Esophagus mucosa (tissue), 1 donor: ENCODE data around the gene KCNH2. TPM values are rescaled to one million over a fixed set of nuclear protein-coding genes. Genes with fewer than 3 reads are reported as not detected.
"Not testable (repeated sequence)": the region's sequence is repeated elsewhere in the genome, so short reads cannot be mapped to it uniquely, and the experiment has no call there.

Source experiments
- ATAC-seq: fragments of 200-7000 bp; cut with Tn5 transposase; one replicate; pipeline ENCODE4 v1.9.1; 2020
- total RNA-seq: library from RNA; stranded (reverse); gene quantifications from one replicate; pipeline ENCODE4 v1.2.4, GENCODE V29; 2023
- donor health status: DM: yes; HTN: yes; CAD: no.

Gene KCNH2
- total RNA-seq, 1 donor from 2014 or later, result 0.20 TPM

DNA sequence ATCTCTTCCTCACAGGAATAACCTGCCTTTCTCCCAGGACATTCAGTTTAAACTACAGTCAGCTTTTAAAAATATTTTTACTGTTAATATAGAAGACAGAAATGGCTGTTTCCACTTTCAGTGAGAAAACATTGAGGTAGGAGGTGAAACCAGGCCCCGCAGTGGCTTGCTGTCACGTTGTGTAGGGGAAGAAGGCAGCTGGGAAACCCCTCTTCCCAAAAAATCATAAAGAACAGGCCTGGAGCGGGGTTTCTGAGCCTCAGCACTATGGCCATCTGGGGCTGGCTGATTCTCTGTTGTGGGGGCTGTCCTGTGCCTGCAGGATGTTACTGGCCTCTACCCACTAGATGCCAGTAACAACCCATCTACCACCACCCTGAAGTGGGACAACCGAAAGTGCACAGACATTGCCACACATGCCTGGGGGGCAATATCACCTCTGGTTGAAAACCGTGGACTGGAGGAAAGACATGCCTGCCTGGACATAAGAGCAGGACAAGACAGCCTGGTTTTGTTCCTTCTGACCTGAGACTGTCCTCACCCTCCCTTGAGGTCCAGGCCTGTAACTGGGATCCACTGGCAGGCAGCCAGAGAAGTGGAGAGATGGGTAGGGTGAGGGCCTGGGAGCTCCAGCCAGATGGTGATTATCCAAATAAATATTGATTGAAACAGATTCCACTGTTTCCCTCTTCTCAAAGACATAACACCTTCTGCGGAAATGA lies 43.9 kb downstream of the KCNH2 start:
- ATAC-seq, result no peak

GRCh38 chr7:150931199-150931869 lies 46.8 kb downstream of the KCNH2 start:
- no peak for ATAC-seq

GRCh38 chr7:150928541-150928940 lies 49.6 kb downstream of the KCNH2 start:
- ATAC-seq, result no peak

DNA sequence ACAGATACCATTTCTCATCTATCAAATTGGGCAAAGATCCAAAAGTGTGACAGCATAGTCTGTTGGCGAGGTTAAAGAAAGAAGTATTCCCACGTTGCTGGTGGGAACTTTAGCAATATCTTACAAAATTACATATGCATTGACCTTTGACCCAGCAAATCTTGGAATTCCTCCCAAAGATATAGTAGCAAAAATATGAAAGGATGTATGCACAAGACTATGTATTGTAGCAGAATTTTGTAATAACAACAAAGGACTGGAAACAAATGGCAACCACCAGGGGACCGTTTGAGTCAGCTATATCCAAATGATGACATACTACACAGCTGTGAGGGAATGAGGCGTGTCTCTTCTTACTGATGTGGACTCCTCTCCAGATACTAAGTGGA lies 50.2 kb downstream of the KCNH2 start:
- no peak for ATAC-seq

DNA sequence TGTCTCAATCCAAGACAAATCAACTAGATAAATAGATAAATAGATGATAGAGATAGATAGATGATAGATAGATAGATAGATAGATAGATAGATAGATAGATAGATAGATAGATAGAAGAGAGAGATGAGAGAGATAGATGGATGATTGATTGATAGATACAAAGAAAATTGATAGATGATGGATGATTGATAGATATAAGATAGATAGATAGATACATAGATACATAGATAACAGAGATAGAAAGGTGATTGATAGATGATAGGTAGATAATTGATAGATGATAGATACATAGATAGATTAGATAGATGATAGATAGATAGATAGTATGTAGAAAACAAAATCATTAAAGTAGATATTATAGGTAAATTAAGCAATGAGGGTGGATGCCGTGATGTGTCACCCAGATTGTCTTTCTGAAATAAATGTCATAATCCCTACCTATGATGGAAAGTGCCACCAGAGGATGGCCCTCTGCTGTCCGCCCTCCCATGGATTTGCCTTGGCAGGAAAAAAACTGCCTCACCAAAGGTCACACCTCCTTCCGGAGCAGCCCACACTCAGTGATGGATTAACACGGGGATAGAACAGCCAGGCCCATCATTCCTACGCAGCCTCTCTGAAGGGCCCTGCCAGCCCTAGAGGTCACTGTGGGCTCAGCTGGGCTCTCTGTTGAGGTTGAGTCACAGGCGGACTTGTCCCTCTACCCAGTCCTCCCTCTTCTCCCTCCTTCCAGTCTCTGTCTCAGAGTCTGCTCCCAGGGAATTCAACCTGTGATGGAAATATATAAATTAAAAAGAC lies 50.8 kb downstream of the KCNH2 start:
- ATAC-seq, result no peak

GRCh38 chr7:150926066-150926465 lies 52.1 kb downstream of the KCNH2 start:
- no peak for ATAC-seq

- ATAC-seq, result no peak
Measured at GRCh38 chr7:150924369-150924781, 53.7 kb downstream of the KCNH2 start.

DNA sequence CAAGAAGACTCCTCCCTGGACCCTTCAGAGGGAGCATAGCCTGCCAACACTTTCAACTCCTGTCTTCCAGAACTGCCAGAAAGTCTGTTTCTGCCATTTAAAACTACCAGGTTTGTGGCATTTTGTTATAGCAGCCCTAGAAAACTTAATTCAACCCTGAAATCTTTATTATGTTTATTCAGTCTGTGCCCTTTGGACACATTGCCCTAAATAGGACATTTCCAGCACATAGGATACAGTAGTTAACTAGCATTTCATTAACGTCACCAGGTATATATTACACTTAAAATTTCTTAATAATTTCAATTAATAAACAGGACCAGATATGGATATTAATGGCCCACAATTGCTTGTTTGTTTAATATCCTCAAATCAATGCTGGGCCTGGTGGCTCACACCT lies 54.3 kb downstream of the KCNH2 start:
- ATAC-seq, result no peak

- ATAC-seq, result no peak
Measured at GRCh38 chr7:150923196-150923595, 54.9 kb downstream of the KCNH2 start.

DNA sequence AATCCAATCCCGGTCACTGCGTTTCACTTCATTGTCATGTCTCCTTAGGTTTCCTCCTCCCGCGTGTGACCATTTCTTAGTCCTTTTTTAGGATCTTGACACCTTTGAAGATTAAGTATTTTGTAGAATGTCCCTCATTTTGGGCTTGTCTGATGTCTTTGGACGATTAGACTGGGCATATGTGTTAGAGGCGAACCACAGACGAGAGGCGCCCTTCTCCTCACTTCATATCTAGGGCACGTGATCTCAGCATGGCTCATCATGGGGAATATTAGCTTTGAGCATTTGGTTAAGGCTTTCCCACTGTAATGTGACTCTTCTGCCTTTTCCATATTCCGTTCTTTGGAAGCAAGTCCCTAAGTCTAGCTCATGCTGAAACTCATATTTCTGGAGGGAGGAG lies 59.0 kb downstream of the KCNH2 start:
- ATAC-seq, result no peak

GRCh38 chr7:150918378-150918777 lies 59.7 kb downstream of the KCNH2 start:
- ATAC-seq, result no peak

DNA sequence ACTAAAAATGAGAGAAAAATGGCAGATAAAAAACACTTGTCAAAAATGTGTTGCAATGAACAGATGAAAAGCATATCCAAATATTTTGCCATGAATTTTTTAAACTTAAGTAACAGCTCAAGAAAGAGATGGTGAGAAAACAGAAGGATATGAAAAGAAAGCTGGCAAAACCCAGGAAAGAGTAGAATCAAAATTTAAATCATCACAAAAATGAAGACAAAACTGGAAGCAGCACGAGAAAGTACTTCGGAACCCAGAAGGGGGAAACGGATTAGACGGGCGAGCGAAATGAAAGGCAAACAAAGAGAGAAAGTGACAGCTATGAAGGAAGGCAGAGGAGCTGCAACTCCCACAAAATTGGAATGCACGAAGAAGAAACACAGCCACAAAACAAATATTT lies 60.2 kb downstream of the KCNH2 start:
- no peak for ATAC-seq

DNA sequence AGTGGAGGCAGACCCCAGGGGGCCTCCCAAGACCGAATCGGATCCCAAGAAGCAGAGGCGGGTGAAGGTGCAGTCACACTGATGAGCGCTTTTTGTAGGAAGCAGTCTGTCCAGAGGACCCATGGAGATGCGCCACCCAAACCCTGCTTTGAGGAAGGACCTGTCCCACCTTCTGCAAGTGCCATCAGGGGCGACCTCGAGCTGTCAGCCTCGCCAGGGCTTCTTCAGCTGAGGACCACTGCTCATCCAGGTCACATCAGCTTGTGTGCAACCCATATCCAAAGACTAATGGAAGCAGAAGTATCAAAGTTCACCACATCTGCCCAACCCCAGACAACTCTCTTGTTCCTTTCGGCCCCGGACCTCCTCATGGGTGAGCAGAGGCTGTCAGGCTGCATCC lies 61.5 kb downstream of the KCNH2 start:
- ATAC-seq, result no peak

DNA sequence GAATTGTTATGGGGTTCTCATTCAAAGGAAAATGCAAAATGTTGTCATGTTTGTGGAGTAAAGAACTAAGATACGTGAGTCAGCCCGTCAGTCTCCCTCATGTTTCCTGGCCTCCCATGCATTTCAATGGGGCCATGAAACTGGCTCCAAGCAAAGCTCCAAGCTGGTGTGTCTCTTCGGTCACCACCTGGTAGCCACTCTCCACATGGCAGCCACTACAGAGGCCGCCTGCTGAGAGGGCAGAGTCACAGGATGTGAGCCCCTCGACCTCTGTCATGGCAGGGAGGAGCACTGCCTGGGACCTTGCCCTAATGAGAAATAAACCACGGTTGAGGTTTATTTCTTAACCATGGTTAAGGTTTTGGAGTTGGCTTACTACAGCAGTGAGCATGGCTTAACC lies 63.2 kb downstream of the KCNH2 start:
- no peak for ATAC-seq

GRCh38 chr7:150914196-150914595 lies 63.9 kb downstream of the KCNH2 start:
- no peak for ATAC-seq

GRCh38 chr7:150912427-150912826 lies 65.7 kb downstream of the KCNH2 start:
- no peak for ATAC-seq

DNA sequence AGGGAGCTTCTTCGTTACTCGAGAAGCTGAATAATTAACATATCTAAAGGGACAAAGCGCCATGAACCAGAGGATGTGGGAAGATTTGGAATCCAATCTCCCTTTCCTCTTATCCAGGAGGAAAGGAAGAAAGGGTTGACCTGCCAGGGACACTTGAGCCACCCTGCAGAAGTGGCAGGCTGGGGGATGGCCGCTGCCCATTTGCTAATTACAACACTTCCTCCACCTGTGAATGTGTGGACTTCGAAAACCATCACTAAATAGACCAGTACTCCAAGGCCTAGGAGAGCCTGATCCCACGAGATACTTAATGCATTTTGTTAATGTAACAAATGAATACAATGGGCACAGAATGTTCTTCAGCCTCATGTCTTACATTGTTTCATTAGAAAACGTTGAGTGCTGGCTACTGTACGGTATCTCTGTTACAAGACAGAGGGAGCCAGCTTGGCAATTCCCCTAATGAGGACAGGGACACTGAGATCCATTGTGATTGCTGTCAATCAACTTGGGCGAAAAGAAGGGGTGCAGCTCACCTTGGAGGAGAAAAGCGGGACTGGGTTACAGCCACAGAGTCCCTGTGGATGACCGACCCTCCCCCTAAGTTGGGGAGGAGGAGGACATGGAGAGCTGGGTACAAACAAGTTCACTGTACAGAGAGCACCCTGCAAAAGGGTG lies 66.4 kb downstream of the KCNH2 start:
- no peak for ATAC-seq

DNA sequence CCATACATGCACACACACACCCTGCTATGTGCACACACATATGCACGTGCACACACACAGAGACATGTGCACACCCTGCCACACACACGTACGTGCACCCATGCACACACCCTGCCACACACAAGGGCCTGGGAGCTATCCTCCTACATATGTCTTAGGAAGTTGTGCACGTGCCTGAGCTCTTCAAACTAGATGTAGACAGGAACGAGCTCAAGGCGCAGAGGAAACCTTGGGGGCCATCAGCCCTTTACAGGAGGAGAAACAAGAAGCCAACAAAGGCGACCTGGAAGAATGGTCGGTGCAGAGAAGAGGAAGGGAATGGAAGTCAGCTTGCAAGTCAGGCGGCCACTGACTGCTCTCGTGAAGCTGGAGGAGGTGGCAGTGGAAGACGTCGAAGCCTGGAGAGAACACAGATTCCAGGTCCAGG lies 67.1 kb downstream of the KCNH2 start:
- no peak for ATAC-seq

DNA sequence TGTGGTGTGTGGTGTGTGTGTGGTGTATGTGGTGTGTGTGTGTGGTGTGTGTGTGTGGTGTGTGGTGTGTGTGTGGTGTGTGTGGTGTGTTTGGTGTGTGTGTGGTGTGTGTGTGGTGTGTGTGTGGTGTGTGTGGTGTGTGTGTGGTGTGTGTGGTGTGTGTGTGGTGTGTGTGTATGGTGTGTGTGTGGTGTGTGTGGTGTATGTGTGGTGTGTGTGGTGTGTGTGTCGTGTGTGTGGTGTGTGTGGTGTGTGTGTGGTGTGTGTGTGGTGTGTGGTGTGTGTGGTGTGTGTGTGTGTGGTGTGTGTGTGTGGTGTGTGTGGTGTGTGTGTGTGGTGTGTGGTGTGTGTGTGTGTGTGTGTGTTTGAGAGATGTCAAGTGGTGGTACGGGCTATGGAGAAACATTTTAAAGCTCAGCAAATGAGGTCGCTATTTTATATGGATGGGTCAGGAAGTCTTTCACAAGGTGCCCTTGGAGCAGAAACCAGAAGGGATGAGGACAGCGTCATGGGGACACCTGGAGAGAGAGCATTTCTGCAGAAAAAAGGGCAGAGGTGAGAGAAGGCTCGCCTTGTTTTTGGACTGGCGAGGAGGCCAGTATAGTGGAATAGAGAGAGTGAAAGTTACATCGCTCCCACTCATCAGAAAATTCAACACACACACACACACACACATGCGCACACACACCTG lies 67.7 kb downstream of the KCNH2 start:
- not testable (repeated sequence) for ATAC-seq

DNA sequence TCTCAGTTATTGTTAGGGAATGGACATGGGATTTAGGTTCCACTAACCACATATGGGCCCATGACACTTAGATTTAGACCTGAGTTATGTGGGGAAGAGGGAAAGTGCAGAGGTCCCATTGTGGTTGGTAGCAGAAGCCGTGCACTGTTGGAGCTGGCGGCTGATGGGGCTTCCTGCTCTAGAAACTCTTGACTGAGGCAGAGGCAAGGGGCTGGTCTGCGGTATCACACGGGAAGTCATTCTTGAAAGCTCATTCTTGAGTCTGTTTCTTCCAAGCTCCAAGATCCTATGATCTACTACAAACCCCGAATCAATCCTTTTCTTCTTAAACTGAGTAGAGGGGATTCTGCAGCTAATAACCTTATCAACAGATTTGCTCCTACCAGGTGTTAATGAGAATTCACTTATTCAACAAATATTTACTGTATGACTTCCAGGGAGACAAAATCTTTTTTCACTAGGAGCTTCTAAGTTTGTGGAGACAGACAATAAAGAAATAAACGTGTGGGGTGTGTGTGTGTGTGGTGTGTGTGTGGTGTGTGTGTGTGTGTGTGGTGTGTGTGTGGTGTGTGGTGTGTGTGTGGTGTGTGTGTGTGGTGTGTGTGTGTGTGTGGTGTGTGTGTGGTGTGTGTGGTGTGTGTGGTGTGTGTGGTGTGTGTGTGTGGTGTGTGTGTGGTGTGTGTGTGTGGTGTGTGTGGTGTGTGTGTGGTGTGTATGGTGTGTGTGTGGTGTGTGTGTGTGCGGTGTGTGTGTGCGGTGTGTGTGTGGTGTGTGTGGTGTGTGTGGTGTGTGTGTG lies 68.7 kb downstream of the KCNH2 start:
- ATAC-seq, result no peak

GRCh38 chr7:150908173-150908572 lies 69.9 kb downstream of the KCNH2 start:
- no peak for ATAC-seq
